Measurements from ENCODE around the gene SLC4A5. TPM values are rescaled to one million over a fixed set of nuclear protein-coding genes. Genes with fewer than 3 reads are reported as not detected.
"Not testable (repeated sequence)": the region's sequence is repeated elsewhere in the genome, so short reads cannot be mapped to it uniquely, and the experiment has no call there.

Gene SLC4A5
- total and polyA plus RNA-seq, 4 donors = 1.2 to 22.3 (median 3.2) TPM

- WGBS (ENCODE audit: insufficient coverage) = 67% methylated on average over 1 of the region's 5 CpGs
Measured at GRCh38 chr2:74219846-74220486, 123.2 kb downstream of the SLC4A5 start.

GRCh38 chr2:74216642-74217041 lies 126.6 kb downstream of the SLC4A5 start:
- no CpG with 5 or more reads among the region's 2 CpGs for WGBS (ENCODE audit: insufficient coverage)
- Histone ChIP-seq H3K27me3 (ENCODE audit: control insufficient read depth, insufficient read depth, low read length) (no peaks in the 10 kb centered on the region), H3K4me3 (ENCODE audit: low read depth, low read length) (no peak overlapping the region), H3K27ac (ENCODE audit: low read depth, low read length) (no peak overlapping the region), H3K36me3 (ENCODE audit: control insufficient read depth, insufficient read depth, low read length) (peaks cover 6% of the 10 kb centered on the region), H3K4me1 (ENCODE audit: control insufficient read depth, insufficient read depth, low read length) (no peaks in the 10 kb centered on the region), H3K9me3 (ENCODE audit: control insufficient read depth, insufficient read depth, low read length) (no peaks in the 10 kb centered on the region)
- no peak for DNase-seq (ENCODE audit: low read depth in 4 of 6, low spot score in 6 of 6)

More at GRCh38 chr2:74219846-74220486, 123.2 kb downstream of the SLC4A5 start:
- Histone ChIP-seq H3K27ac (ENCODE audit: low read depth, low read length) (no peak overlapping the region), H3K4me3 (ENCODE audit: low read depth, low read length) (no peak overlapping the region), H3K4me1 (ENCODE audit: control insufficient read depth, insufficient read depth, low read length) (no peaks in the 10 kb centered on the region), H3K36me3 (ENCODE audit: control insufficient read depth, insufficient read depth, low read length) (peaks cover 3% of the 10 kb centered on the region), H3K27me3 (ENCODE audit: control insufficient read depth, insufficient read depth, low read length) (no peaks in the 10 kb centered on the region), H3K9me3 (ENCODE audit: control insufficient read depth, insufficient read depth, low read length) (no peaks in the 10 kb centered on the region)
- no peak for DNase-seq (ENCODE audit: low read depth in 4 of 6, low spot score in 6 of 6)

GRCh38 chr2:74215771-74216170 lies 127.4 kb downstream of the SLC4A5 start:
- not testable (repeated sequence) for H3K4me3 ChIP-seq (ENCODE audit: low read depth, low read length); H3K4me1 ChIP-seq (ENCODE audit: control insufficient read depth, insufficient read depth, low read length); DNase-seq (ENCODE audit: low read depth in 4 of 6, low spot score in 6 of 6); H3K27me3 ChIP-seq (ENCODE audit: control insufficient read depth, insufficient read depth, low read length); H3K9me3 ChIP-seq (ENCODE audit: control insufficient read depth, insufficient read depth, low read length); H3K36me3 ChIP-seq (ENCODE audit: control insufficient read depth, insufficient read depth, low read length); H3K27ac ChIP-seq (ENCODE audit: low read depth, low read length)
- 89% methylated on average over 3 of the region's 6 CpGs for WGBS (ENCODE audit: insufficient coverage)

DNA sequence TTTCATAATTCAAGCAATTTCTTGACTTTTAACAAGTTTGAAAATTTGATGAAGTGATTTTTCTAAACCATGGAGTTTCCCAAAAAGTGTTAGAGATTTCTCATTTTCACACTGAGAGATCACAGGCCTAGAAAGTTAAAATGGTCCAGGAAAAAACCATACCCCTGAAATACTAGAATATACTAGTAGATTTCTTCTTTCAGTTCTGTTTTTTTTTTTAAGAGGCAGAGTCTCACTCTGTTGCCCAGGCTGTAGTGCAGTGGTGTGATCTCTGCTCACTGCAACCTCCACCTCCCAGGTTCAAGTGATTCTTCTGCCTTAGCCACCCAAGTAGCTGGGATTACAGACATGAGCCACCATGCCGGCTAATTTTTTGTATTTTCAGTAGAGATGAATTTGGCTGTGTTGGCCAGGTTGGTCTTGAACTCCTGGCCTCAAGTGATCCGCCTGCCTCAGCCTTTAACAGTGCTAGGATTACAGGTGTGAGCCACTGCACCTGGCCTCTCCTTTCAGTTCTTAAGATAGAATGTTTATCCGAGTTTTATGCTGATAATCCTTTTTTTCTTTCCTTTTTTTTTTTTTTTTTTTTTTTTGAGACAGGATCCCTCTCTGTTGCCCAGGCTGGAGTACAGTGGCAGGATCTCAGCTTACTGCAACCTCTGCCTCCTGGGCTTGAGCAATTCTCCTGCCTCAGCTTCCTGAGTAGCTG lies 130.4 kb downstream of the SLC4A5 start:
- DNase-seq (ENCODE audit: low read depth in 4 of 6, low spot score in 6 of 6) = no peak
- H3K27me3 ChIP-seq (ENCODE audit: control insufficient read depth, insufficient read depth, low read length) = no peaks in the 10 kb centered on the region
- no peak overlapping the region for H3K4me3 ChIP-seq (ENCODE audit: low read depth, low read length)
- H3K36me3 ChIP-seq (ENCODE audit: control insufficient read depth, insufficient read depth, low read length) = peaks cover 6% of the 10 kb centered on the region
- WGBS (ENCODE audit: insufficient coverage) = no CpG with 5 or more reads among the region's 3 CpGs
- no peaks in the 10 kb centered on the region for H3K4me1 ChIP-seq (ENCODE audit: control insufficient read depth, insufficient read depth, low read length)
- H3K27ac ChIP-seq (ENCODE audit: low read depth, low read length) = no peak overlapping the region
- H3K9me3 ChIP-seq (ENCODE audit: control insufficient read depth, insufficient read depth, low read length) = no peaks in the 10 kb centered on the region

GRCh38 chr2:74206180-74206688 lies 137.0 kb downstream of the SLC4A5 start:
- no peak for DNase-seq (ENCODE audit: low read depth in 4 of 6, low spot score in 6 of 6)
- Histone ChIP-seq H3K27ac (ENCODE audit: low read depth, low read length) (no peak overlapping the region), H3K4me1 (ENCODE audit: control insufficient read depth, insufficient read depth, low read length) (no peaks in the 10 kb centered on the region), H3K27me3 (ENCODE audit: control insufficient read depth, insufficient read depth, low read length) (no peaks in the 10 kb centered on the region), H3K9me3 (ENCODE audit: control insufficient read depth, insufficient read depth, low read length) (no peaks in the 10 kb centered on the region), H3K4me3 (ENCODE audit: low read depth, low read length) (no peak overlapping the region), H3K36me3 (ENCODE audit: control insufficient read depth, insufficient read depth, low read length) (no peaks in the 10 kb centered on the region)
- 79% methylated on average over 6 of the region's 6 CpGs for WGBS (ENCODE audit: insufficient coverage)

DNA sequence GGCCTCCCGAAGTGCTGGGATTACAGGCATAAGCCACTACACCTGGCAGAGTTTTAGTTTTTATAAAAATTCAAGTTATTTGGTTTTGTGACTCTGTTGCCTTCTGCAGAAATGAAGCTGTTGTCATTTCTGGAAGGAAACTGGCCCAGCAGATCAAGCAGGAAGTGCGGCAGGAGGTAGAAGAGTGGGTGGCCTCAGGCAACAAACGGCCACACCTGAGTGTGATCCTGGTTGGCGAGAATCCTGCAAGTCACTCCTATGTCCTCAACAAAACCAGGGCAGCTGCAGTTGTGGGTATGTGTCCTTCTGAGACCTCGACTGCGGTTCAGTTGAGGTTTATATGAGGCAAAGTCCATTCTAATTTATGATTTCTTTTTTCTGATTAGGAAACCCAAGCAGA lies 137.6 kb downstream of the SLC4A5 start:
- 85% methylated on average over 5 of the region's 6 CpGs for WGBS (ENCODE audit: insufficient coverage)
- no peak for DNase-seq (ENCODE audit: low read depth in 4 of 6, low spot score in 6 of 6)
- no peaks in the 10 kb centered on the region for H3K4me1 ChIP-seq (ENCODE audit: control insufficient read depth, insufficient read depth, low read length)
- no peaks in the 10 kb centered on the region for H3K27me3 ChIP-seq (ENCODE audit: control insufficient read depth, insufficient read depth, low read length)
- no peak overlapping the region for H3K27ac ChIP-seq (ENCODE audit: low read depth, low read length)
- no peaks in the 10 kb centered on the region for H3K9me3 ChIP-seq (ENCODE audit: control insufficient read depth, insufficient read depth, low read length)
- no peaks in the 10 kb centered on the region for H3K36me3 ChIP-seq (ENCODE audit: control insufficient read depth, insufficient read depth, low read length)
- no peak overlapping the region for H3K4me3 ChIP-seq (ENCODE audit: low read depth, low read length)

- no peaks in the 10 kb centered on the region for H3K4me1 ChIP-seq (ENCODE audit: control insufficient read depth, insufficient read depth, low read length)
- no peaks in the 10 kb centered on the region for H3K27me3 ChIP-seq (ENCODE audit: control insufficient read depth, insufficient read depth, low read length)
- no CpG with 5 or more reads among the region's 5 CpGs for WGBS (ENCODE audit: insufficient coverage)
- peak in 1 of 6 donors; percentile 6 for DNase-seq (ENCODE audit: low read depth in 4 of 6, low spot score in 6 of 6)
- H3K9me3 ChIP-seq (ENCODE audit: control insufficient read depth, insufficient read depth, low read length) = no peaks in the 10 kb centered on the region
- H3K4me3 ChIP-seq (ENCODE audit: low read depth, low read length) = no peak overlapping the region
- no peak overlapping the region for H3K27ac ChIP-seq (ENCODE audit: low read depth, low read length)
- no peaks in the 10 kb centered on the region for H3K36me3 ChIP-seq (ENCODE audit: control insufficient read depth, insufficient read depth, low read length)
Measured at GRCh38 chr2:74205113-74205512, 138.1 kb downstream of the SLC4A5 start.

DNA sequence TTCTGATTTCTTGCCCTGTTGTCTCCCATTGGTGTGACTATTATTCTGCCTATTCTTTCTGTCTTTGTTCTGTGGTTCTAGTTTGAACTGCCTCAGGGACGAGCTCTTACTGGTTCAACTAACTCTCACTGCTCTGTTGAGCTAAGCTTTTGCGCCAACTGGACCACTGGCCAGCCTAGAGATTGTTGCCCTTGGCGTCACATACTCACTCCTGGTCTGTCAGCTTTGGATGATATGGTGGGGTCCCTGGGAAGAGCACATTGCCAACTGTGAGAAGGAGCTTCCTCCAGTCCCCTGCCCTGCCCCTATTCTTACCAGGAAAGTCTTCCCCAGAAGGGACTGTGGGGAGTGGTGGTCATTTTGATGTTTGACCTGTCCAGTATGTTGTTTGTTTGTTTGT lies 138.8 kb downstream of the SLC4A5 start:
- WGBS (ENCODE audit: insufficient coverage) = no CpG with 5 or more reads among the region's 3 CpGs

GRCh38 chr2:74201596-74201995 lies 141.6 kb downstream of the SLC4A5 start:
- Histone ChIP-seq H3K4me1 (ENCODE audit: control insufficient read depth, insufficient read depth, low read length) (peaks cover 18% of the 10 kb centered on the region), H3K27me3 (ENCODE audit: control insufficient read depth, insufficient read depth, low read length) (no peaks in the 10 kb centered on the region), H3K36me3 (ENCODE audit: control insufficient read depth, insufficient read depth, low read length) (no peaks in the 10 kb centered on the region), H3K27ac (ENCODE audit: low read depth, low read length) (no peak overlapping the region), H3K4me3 (ENCODE audit: low read depth, low read length) (no peak overlapping the region), H3K9me3 (ENCODE audit: control insufficient read depth, insufficient read depth, low read length) (no peaks in the 10 kb centered on the region)
- DNase-seq (ENCODE audit: low read depth in 4 of 6, low spot score in 6 of 6) = no peak
- no CpG with 5 or more reads among the region's 1 CpG for WGBS (ENCODE audit: insufficient coverage)

More for the DNA sequence above, 138.8 kb downstream of the SLC4A5 start:
- H3K27me3 ChIP-seq (ENCODE audit: control insufficient read depth, insufficient read depth, low read length) = no peaks in the 10 kb centered on the region
- no peaks in the 10 kb centered on the region for H3K36me3 ChIP-seq (ENCODE audit: control insufficient read depth, insufficient read depth, low read length)
- peaks cover 1% of the 10 kb centered on the region for H3K4me1 ChIP-seq (ENCODE audit: control insufficient read depth, insufficient read depth, low read length)
- DNase-seq (ENCODE audit: low read depth in 4 of 6, low spot score in 6 of 6) = no peak
- H3K4me3 ChIP-seq (ENCODE audit: low read depth, low read length) = no peak overlapping the region
- H3K27ac ChIP-seq (ENCODE audit: low read depth, low read length) = no peak overlapping the region
- no peaks in the 10 kb centered on the region for H3K9me3 ChIP-seq (ENCODE audit: control insufficient read depth, insufficient read depth, low read length)

- Histone ChIP-seq H3K36me3 (ENCODE audit: control insufficient read depth, insufficient read depth, low read length) (no peaks in the 10 kb centered on the region), H3K27ac (ENCODE audit: low read depth, low read length) (no peak overlapping the region), H3K27me3 (ENCODE audit: control insufficient read depth, insufficient read depth, low read length) (no peaks in the 10 kb centered on the region), H3K9me3 (ENCODE audit: control insufficient read depth, insufficient read depth, low read length) (no peaks in the 10 kb centered on the region), H3K4me3 (ENCODE audit: low read depth, low read length) (no peak overlapping the region), H3K4me1 (ENCODE audit: control insufficient read depth, insufficient read depth, low read length) (peaks cover 18% of the 10 kb centered on the region)
- 100% methylated on average over 1 of the region's 3 CpGs for WGBS (ENCODE audit: insufficient coverage)
- no peak for DNase-seq (ENCODE audit: low read depth in 4 of 6, low spot score in 6 of 6)
Measured at GRCh38 chr2:74201196-74201595, 142.0 kb downstream of the SLC4A5 start.
